Measurements from ENCODE around the gene SCT.

The SCT gene

DNA sequence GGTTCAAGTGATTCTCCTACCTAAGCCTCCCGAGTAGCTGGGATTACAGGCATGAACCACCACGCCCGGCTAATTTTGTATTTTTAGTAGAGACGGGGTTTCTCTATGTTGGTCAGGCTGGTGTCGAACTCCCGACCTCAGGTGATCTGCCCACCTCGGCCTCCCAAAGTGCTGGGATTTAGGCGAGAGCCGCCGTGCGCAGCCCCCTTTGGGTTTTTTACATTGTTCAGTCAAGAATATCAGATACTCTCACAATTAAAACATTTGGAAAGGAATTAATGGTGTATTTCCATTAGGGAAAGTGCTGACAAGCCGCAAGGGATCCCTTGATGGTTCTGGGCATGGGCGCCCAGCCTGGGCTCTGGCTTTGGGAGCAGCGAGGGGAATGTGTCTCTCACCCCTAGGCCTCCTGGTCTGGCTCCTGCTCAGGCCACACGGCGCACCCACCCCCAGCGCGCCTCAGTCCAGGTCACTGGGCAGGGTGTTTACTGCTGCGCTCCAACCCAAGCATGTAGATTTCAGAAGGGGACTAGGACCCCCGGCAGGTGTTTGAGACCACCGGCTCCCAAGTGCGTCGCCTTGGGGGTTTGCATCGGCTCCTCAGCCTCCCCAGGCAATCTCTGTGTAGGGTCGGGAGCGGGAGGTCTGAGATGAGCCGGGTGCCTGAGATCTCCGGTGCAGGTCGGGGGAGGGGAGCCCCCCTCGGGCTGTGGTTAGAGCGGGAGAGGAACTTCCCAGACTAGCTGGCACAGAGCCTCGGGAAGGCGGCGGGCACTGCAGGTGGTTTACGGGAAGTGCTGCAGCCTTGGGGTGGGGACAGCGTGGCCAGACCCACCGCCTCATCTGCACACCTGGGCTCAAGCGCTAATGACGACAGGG lies 10.4 kb downstream of the SCT start:
- TF ChIP-seq TCF12 (IDR thresholded peaks at IDR 0.05; ENCODE audit: low read depth) (no peak), YY1 (IDR thresholded peaks at IDR 0.05; ENCODE audit: low read depth) (no peak), EP300 (IDR thresholded peaks at IDR 0.05; ENCODE audit: borderline replicate concordance) (no peak), CREB1 (IDR thresholded peaks at IDR 0.05; ENCODE audit: low read depth) (no peak), ZBTB7A (IDR thresholded peaks at IDR 0.05; ENCODE audit: low read depth) (no peak), NFIC (IDR thresholded peaks at IDR 0.05) (no peak), RAD21 (IDR thresholded peaks at IDR 0.05; ENCODE audit: low read depth) (no peak), FOXM1 (IDR thresholded peaks at IDR 0.05; ENCODE audit: borderline replicate concordance, low read depth) (no peak), REST (IDR thresholded peaks at IDR 0.05; ENCODE audit: low read depth) (no peak), EGR1 (IDR thresholded peaks at IDR 0.05) (no peak), CEBPB (IDR thresholded peaks at IDR 0.05) (no peak), TEAD4 (IDR thresholded peaks at IDR 0.05) (no peak), TAF1 (IDR thresholded peaks at IDR 0.05; ENCODE audit: low read depth) (no peak)
- TF ChIP-seq, protein P1, sequence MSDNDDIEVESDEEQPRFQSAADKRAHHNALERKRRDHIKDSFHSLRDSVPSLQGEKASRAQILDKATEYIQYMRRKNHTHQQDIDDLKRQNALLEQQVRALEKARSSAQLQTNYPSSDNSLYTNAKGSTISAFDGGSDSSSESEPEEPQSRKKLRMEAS (IDR thresholded peaks at IDR 0.05) = no peak
- TF ChIP-seq, protein P2, sequence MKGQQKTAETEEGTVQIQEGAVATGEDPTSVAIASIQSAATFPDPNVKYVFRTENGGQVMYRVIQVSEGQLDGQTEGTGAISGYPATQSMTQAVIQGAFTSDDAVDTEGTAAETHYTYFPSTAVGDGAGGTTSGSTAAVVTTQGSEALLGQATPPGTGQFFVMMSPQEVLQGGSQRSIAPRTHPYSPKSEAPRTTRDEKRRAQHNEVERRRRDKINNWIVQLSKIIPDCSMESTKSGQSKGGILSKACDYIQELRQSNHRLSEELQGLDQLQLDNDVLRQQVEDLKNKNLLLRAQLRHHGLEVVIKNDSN (IDR thresholded peaks at IDR 0.05) = no peak

DNA sequence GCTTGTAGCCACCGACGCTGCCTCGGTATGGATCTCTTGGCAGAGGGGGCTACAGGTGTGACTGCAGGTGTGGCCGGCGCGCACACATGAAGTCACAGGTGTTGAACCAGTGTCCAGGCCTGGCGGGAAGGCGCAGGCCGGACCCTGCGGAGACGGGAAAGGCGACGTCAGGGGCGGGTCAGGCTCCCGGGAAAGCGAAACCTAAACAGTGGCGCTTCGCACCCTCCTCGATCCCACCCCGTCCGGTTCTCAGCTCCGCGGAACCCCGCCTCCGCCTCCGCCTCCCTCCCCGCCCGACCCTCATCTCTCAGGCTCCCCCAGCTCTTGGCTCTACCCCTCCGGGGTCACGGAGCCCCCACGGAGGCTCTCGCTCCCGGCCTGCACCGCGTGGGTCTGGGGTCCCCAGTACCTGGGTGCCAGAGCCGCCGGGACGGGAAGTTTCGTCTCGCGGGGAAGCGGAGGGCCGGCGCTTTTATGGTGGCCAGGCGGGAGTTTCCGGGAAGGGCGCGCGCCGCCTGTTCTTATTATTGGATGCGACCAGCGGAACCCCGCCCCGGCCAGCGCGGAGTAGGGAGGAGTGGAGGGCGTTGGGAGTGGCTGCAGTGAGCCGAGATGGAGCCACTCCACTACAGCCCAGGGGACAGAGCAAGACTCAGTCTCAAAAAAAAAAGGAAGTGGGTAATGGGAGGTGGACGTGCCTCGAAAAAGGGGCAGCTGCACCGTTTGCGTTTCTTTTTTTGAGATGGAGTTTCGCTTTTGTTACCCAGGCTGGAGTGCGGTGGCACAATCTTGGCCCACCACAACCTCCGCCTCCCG lies 11.3 kb downstream of the SCT start, which contains the start of gene IRF7:
TSS of gene IRF7 (minus strand) at position 447 of the 816 bp plus-strand sequence. CDS start 586 bp downstream, outside the sequence.
- TF ChIP-seq CEBPB (IDR thresholded peaks at IDR 0.05) = no peak
- TF ChIP-seq TAF1 (IDR thresholded peaks at IDR 0.05; ENCODE audit: low read depth) = peak; percentile 51; the same call in 1 of the 2 replicates
- no peak; the same call in 1 of the 2 replicates for TF ChIP-seq TCF12 (IDR thresholded peaks at IDR 0.05; ENCODE audit: low read depth)
- peak; percentile 47; the same call in 1 of the 2 replicates for TF ChIP-seq EGR1 (IDR thresholded peaks at IDR 0.05)
- TF ChIP-seq, protein P1 (IDR thresholded peaks at IDR 0.05) = peak; percentile 73
- no peak; the same call in 1 of the 2 replicates for TF ChIP-seq EP300 (IDR thresholded peaks at IDR 0.05; ENCODE audit: borderline replicate concordance)
- TF ChIP-seq REST (IDR thresholded peaks at IDR 0.05; ENCODE audit: low read depth) = no peak
- 0 out of 2 replicates have a peak, but pooled peaks have one; percentile 63 for TF ChIP-seq ZBTB7A (IDR thresholded peaks at IDR 0.05; ENCODE audit: low read depth)
- TF ChIP-seq YY1 (IDR thresholded peaks at IDR 0.05; ENCODE audit: low read depth) = peak; percentile 45; the same call in 1 of the 2 replicates
- TF ChIP-seq CREB1 (IDR thresholded peaks at IDR 0.05; ENCODE audit: low read depth) = 0 out of 2 replicates have a peak, but pooled peaks have one; percentile 28
- no peak for TF ChIP-seq NFIC (IDR thresholded peaks at IDR 0.05)
- TF ChIP-seq TEAD4 (IDR thresholded peaks at IDR 0.05) = 0 out of 2 replicates have a peak, but pooled peaks have one; percentile 29
- no peak for TF ChIP-seq FOXM1 (IDR thresholded peaks at IDR 0.05; ENCODE audit: borderline replicate concordance, low read depth)
- TF ChIP-seq RAD21 (IDR thresholded peaks at IDR 0.05; ENCODE audit: low read depth) = no peak
- TF ChIP-seq, protein P2 (IDR thresholded peaks at IDR 0.05) = no peak

GRCh38 chr11:614623-615503 lies 12.1 kb downstream of the SCT start:
- TF ChIP-seq, protein P2 (IDR thresholded peaks at IDR 0.05) = no peak
- TF ChIP-seq TAF1 (IDR thresholded peaks at IDR 0.05; ENCODE audit: low read depth) (no peak), TEAD4 (IDR thresholded peaks at IDR 0.05) (no peak), FOXM1 (IDR thresholded peaks at IDR 0.05; ENCODE audit: borderline replicate concordance, low read depth) (no peak), EGR1 (IDR thresholded peaks at IDR 0.05) (no peak)

Data from Ishikawa (cell line).